ENCODE results near the gene GABARAP. TPM values are rescaled to one million over a fixed set of nuclear protein-coding genes. Genes with fewer than 3 reads are reported as not detected.

The GABARAP gene
- total RNA-seq, 1 experiment from 2014 or later: 228 TPM

- H3K9me3 Mint-ChIP-seq: no peaks in the 10 kb centered on the region
- H3K36me3 Mint-ChIP-seq: peaks cover 11% of the 10 kb centered on the region
- POLR2A ChIA-PET: interaction anchor here (0.6 to 2.1 kb wide), 12 partner anchors 9 to 184 kb away, joined by 3 to 9 read pairs (median 4); partner anchors contain the start of genes DVL2, GABARAP and SLC16A13
- H3K4me1 Mint-ChIP-seq: peaks cover 49% of the 10 kb centered on the region
- peaks cover 4% of the 10 kb centered on the region; the same call in 1 of the 2 replicates for H3K27me3 Mint-ChIP-seq (ENCODE audit: low read depth)
- CTCF ChIA-PET: interaction anchor here (0.7 to 4.8 kb wide), 11 partner anchors 11 to 341 kb away, joined by 3 to 36 read pairs (median 16); partner anchors contain the start of genes DVL2, GABARAP, PHF23 and SLC2A4
- no peak for DNase-seq (ENCODE audit: low spot score)
- ATAC-seq: no peak
- TF ChIP-seq TCF7 (CRISPR knock-in tag; IDR thresholded peaks at IDR 0.05; ENCODE audit: low read depth) (no peak), KAT7 (CRISPR knock-in tag; IDR thresholded peaks at IDR 0.05; ENCODE audit: borderline replicate concordance) (no peak), ZNF532 (CRISPR knock-in tag; IDR thresholded peaks at IDR 0.05; ENCODE audit: borderline replicate concordance) (no peak), OVOL2 (CRISPR knock-in tag; IDR thresholded peaks at IDR 0.05; ENCODE audit: borderline replicate concordance) (no peak), AR (CRISPR knock-in tag; IDR thresholded peaks at IDR 0.05) (no peak), ATF6 (CRISPR knock-in tag; IDR thresholded peaks at IDR 0.05) (no peak), CREM (CRISPR knock-in tag; IDR thresholded peaks at IDR 0.05) (no peak), TEAD4 (CRISPR knock-in tag; IDR thresholded peaks at IDR 0.05) (no peak), ATF2 (CRISPR knock-in tag; IDR thresholded peaks at IDR 0.05; ENCODE audit: borderline replicate concordance, low read depth) (no peak), FOXJ3 (CRISPR knock-in tag; IDR thresholded peaks at IDR 0.05; ENCODE audit: borderline replicate concordance) (no peak), ZNF396 (CRISPR knock-in tag; IDR thresholded peaks at IDR 0.05; ENCODE audit: borderline replicate concordance) (no peak)
- H3K4me3 Mint-ChIP-seq: peak overlapping the region; percentile 89
- peak overlapping the region; percentile 67; the same call in 1 of the 2 replicates for H3K27ac Mint-ChIP-seq
These were observed 22.9 kb downstream of the GABARAP start for GRCh38 chr17:7219229-7219811.

- Mint-ChIP-seq H3K4me3 (peak overlapping the region; percentile 89), H3K9me3 (no peaks in the 10 kb centered on the region), H3K4me1 (peaks cover 49% of the 10 kb centered on the region), H3K36me3 (peaks cover 6% of the 10 kb centered on the region), H3K27me3 (ENCODE audit: low read depth) (peaks cover 4% of the 10 kb centered on the region; the same call in 1 of the 2 replicates), H3K27ac (peak overlapping the region; percentile 84; the same call in 1 of the 2 replicates)
- POLR2A ChIA-PET: interaction anchor here (0.9 to 1.4 kb wide), 2 partner anchors 23 to 24 kb away, joined by 3 to 6 read pairs; partner anchors contain the start of gene GABARAP
- TF ChIP-seq ZNF232 (CRISPR knock-in tag; IDR thresholded peaks at IDR 0.05) (no peak), OVOL2 (CRISPR knock-in tag; IDR thresholded peaks at IDR 0.05; ENCODE audit: borderline replicate concordance) (no peak)
- DNase-seq (ENCODE audit: low spot score) (no peak), ATAC-seq (no peak)
- CTCF ChIA-PET: interaction anchor here (4.0 to 4.8 kb wide), 2 partner anchors 10 to 173 kb away, joined by 16 to 24 read pairs; no protein-coding TSS in a partner anchor
These were observed 23.5 kb downstream of the GABARAP start for GRCh38 chr17:7218758-7219157.

Measured in WTC11 (cell line).